ENCODE data around the gene MRFAP1L1. TPM values are rescaled to one million over a fixed set of nuclear protein-coding genes. Genes with fewer than 3 reads are reported as not detected.

MRFAP1L1 gene
- polyA plus RNA-seq, 1 experiment: 35.5 TPM

- ChIA-PET CTCF (interaction anchor here (0.6 to 5.9 kb wide), 22 partner anchors 9 to 351 kb away, joined by 3 to 110 read pairs (median 4); partner anchors contain the start of genes GRPEL1, MRFAP1L1 and TADA2B), POLR2A (no interaction called here)
- TF ChIP-seq CTCF (IDR thresholded peaks at IDR 0.05; ENCODE audit: insufficient read depth, low read depth, low read length): no peak
- no peak for DNase-seq (ENCODE audit: low read depth)
- Histone ChIP-seq H3K27me3 (ENCODE audit: control insufficient read depth, insufficient read depth, low read length) (no peaks in the 10 kb centered on the region), H3K4me3 (ENCODE audit: low read depth, low read length) (no peak overlapping the region), H3K36me3 (ENCODE audit: control insufficient read depth, insufficient read depth, low read length) (no peaks in the 10 kb centered on the region; the same call in none of the 2 replicates)
Observed at GRCh38 chr4:6719611-6720179, 10.0 kb upstream of the MRFAP1L1 start.

GRCh38 chr4:6718932-6719610 is 9.4 kb upstream of the MRFAP1L1 start:
- H3K36me3 ChIP-seq (ENCODE audit: control insufficient read depth, insufficient read depth, low read length): no peaks in the 10 kb centered on the region; the same call in none of the 2 replicates
- ChIA-PET POLR2A (no interaction called here), CTCF (interaction anchor here (0.7 to 5.9 kb wide), 12 partner anchors 10 to 352 kb away, joined by 3 to 110 read pairs (median 6); partner anchors contain the start of gene GRPEL1)
- no peak for TF ChIP-seq CTCF (IDR thresholded peaks at IDR 0.05; ENCODE audit: insufficient read depth, low read depth, low read length)
- H3K27me3 ChIP-seq (ENCODE audit: control insufficient read depth, insufficient read depth, low read length): no peaks in the 10 kb centered on the region
- no peak for DNase-seq (ENCODE audit: low read depth)
- H3K4me3 ChIP-seq (ENCODE audit: low read depth, low read length): no peak overlapping the region

GRCh38 chr4:6716958-6717655 is 7.4 kb upstream of the MRFAP1L1 start:
- ChIA-PET POLR2A (interaction anchor here (0.6 to 0.7 kb wide), 4 partner anchors 21 to 472 kb away, joined by 3 to 9 read pairs (median 4); no protein-coding TSS in a partner anchor), CTCF (interaction anchor here (0.7 to 5.9 kb wide), 8 partner anchors 28 to 364 kb away, joined by 3 to 110 read pairs (median 4); no protein-coding TSS in a partner anchor)
- Histone ChIP-seq H3K4me3 (ENCODE audit: low read depth, low read length) (peak overlapping the region; percentile 92), H3K36me3 (ENCODE audit: control insufficient read depth, insufficient read depth, low read length) (no peaks in the 10 kb centered on the region; the same call in none of the 2 replicates), H3K27me3 (ENCODE audit: control insufficient read depth, insufficient read depth, low read length) (no peaks in the 10 kb centered on the region)
- no peak for DNase-seq (ENCODE audit: low read depth)
- TF ChIP-seq CTCF (IDR thresholded peaks at IDR 0.05; ENCODE audit: insufficient read depth, low read depth, low read length): no peak

GRCh38 chr4:6716018-6716911 is 6.6 kb upstream of the MRFAP1L1 start, which contains the start of gene BLOC1S4:
TSS of gene BLOC1S4 (plus strand) at chr4:6716174. CDS start at chr4:6716210, 36 bp downstream.
- ChIA-PET CTCF (interaction anchor here (1.0 to 5.9 kb wide), 7 partner anchors 22 to 365 kb away, joined by 3 to 110 read pairs (median 3); partner anchors contain the start of gene S100P), POLR2A (interaction anchor here (0.6 to 0.7 kb wide), 5 partner anchors 42 to 471 kb away, joined by 3 to 8 read pairs (median 3); no protein-coding TSS in a partner anchor)

More at GRCh38 chr4:6716018-6716911, 6.6 kb upstream of the MRFAP1L1 start, which contains the start of gene BLOC1S4:
- TF ChIP-seq CTCF (IDR thresholded peaks at IDR 0.05; ENCODE audit: insufficient read depth, low read depth, low read length): peak; percentile 9; the same call in 1 of the 2 replicates
- no peaks in the 10 kb centered on the region for H3K27me3 ChIP-seq (ENCODE audit: control insufficient read depth, insufficient read depth, low read length)
- peak within 1 kb of the TSS; percentile 92 for H3K4me3 ChIP-seq (ENCODE audit: low read depth, low read length)
- peak; percentile 43 for DNase-seq (ENCODE audit: low read depth)
- no peaks in the 10 kb centered on the region; the same call in none of the 2 replicates for H3K36me3 ChIP-seq (ENCODE audit: control insufficient read depth, insufficient read depth, low read length)
